SK-N-SH treated with all-trans-retinoic acid at 6 μM for 48 hours (cell line): ENCODE data around the gene HOXC9.

Experiments used
- ATAC-seq: fragments of 200-7000 bp; cut with Tn5 transposase; 3 replicates; pipeline ENCODE4 v1.9.1; 2020; ENCODE audit warnings: mild to moderate bottlenecking, moderate library complexity
- ARNTL ChIP-seq: fragments of 450-650 bp; formaldehyde crosslinking; IDR thresholded peaks from 2 replicates; pipeline ENCODE4 v1.5.0; 2020; ENCODE audit warnings: low read depth, mild to moderate bottlenecking, moderate library complexity, borderline replicate concordance
- BACH2 ChIP-seq: fragments of 250-450 bp; sonication (Bioruptor Pico); IDR thresholded peaks from 2 replicates; pipeline ENCODE4 v1.9.0; 2021; ENCODE audit warnings: mild to moderate bottlenecking, borderline replicate concordance
- CSDC2 ChIP-seq: fragments of 250-450 bp; sonication (Bioruptor Pico); IDR thresholded peaks from 2 replicates; pipeline ENCODE4 v1.5.0; 2020; ENCODE audit warnings: mild to moderate bottlenecking, moderate library complexity
- CSRNP3 ChIP-seq: fragments of 250-450 bp; sonication (Bioruptor Pico); IDR thresholded peaks from 2 replicates; pipeline ENCODE4 v1.5.1; 2021; ENCODE audit warnings: mild to moderate bottlenecking, moderate library complexity
- ESRRG ChIP-seq: fragments of 250-450 bp; sonication (Bioruptor Pico); IDR thresholded peaks from 2 replicates; pipeline ENCODE4 v1.6.1; 2021; ENCODE audit warnings: mild to moderate bottlenecking
- GLIS3 ChIP-seq: fragments of 250-450 bp; sonication (Bioruptor Pico); IDR thresholded peaks from 2 replicates; pipeline ENCODE4 v1.5.0; 2020; ENCODE audit warnings: mild to moderate bottlenecking, moderate library complexity
- PATZ1 ChIP-seq: fragments of 250-450 bp; sonication (Bioruptor Pico); IDR thresholded peaks from 2 replicates; pipeline ENCODE4 v1.8.0; 2020; ENCODE audit warnings: mild to moderate bottlenecking, moderate library complexity, borderline replicate concordance
- PPARA ChIP-seq: fragments of 250-450 bp; sonication (Bioruptor Pico); IDR thresholded peaks from 2 replicates; pipeline ENCODE4 v1.5.0; 2020; ENCODE audit warnings: mild to moderate bottlenecking, borderline replicate concordance
- RARB ChIP-seq: fragments of 250-450 bp; sonication (Bioruptor Pico); IDR thresholded peaks from 2 replicates; pipeline ENCODE4 v1.8.0; 2021; ENCODE audit warnings: mild to moderate bottlenecking, moderate library complexity
- SNAI2 ChIP-seq: fragments of 250-450 bp; sonication (Bioruptor Pico); IDR thresholded peaks from 2 replicates; pipeline ENCODE4 v1.5.0; 2020; ENCODE audit warnings: mild to moderate bottlenecking, moderate library complexity
- TCF4 ChIP-seq: fragments of 250-450 bp; sonication (Bioruptor Pico); IDR thresholded peaks from 2 replicates; pipeline ENCODE4 v1.8.0; 2021; ENCODE audit warnings: mild to moderate bottlenecking, moderate library complexity, borderline replicate concordance
- TOX ChIP-seq: fragments of 250-450 bp; sonication (Bioruptor Pico); IDR thresholded peaks from 2 replicates; pipeline ENCODE4 v1.8.0; 2021; ENCODE audit warnings: mild to moderate bottlenecking, moderate library complexity, borderline replicate concordance
- TSHZ2 ChIP-seq: fragments of 250-450 bp; sonication (Bioruptor Pico); IDR thresholded peaks from 2 replicates; pipeline ENCODE4 v1.5.0; 2020; ENCODE audit warnings: mild to moderate bottlenecking, moderate library complexity
- ZC3H10 ChIP-seq: fragments of 250-450 bp; sonication (Bioruptor Pico); IDR thresholded peaks from 2 replicates; pipeline ENCODE4 v1.5.1; 2021; ENCODE audit warnings: mild to moderate bottlenecking, moderate library complexity
- ZFP3 ChIP-seq: fragments of 250-450 bp; sonication (Bioruptor Pico); IDR thresholded peaks from 2 replicates; pipeline ENCODE4 v1.5.0; 2020; ENCODE audit warnings: mild to moderate bottlenecking, moderate library complexity
- ZFP30 ChIP-seq: fragments of 450-650 bp; formaldehyde crosslinking; IDR thresholded peaks from 2 replicates; pipeline ENCODE4 v1.5.0; 2022; ENCODE audit warnings: mild to moderate bottlenecking, moderate library complexity
- ZNF565 ChIP-seq: fragments of 450-650 bp; formaldehyde crosslinking; conservative IDR thresholded peaks from 2 replicates; pipeline ENCODE4 v1.5.0; 2020; ENCODE audit warnings: low read depth, mild to moderate bottlenecking, moderate library complexity
- ZNF70 ChIP-seq: fragments of 450-650 bp; formaldehyde crosslinking; IDR thresholded peaks from 2 replicates; pipeline ENCODE4 v1.5.0; 2020; ENCODE audit warnings: mild to moderate bottlenecking, moderate library complexity
- ZNF8 ChIP-seq: fragments of 450-650 bp; formaldehyde crosslinking; IDR thresholded peaks from 2 replicates; pipeline ENCODE4 v1.5.0; 2020; ENCODE audit warnings: mild to moderate bottlenecking, moderate library complexity

Gene HOXC9

GRCh38 chr12:53956251-53956887 lies 43.6 kb upstream of the HOXC9 start:
- peak; percentile 26; the same call in 2 of the 3 replicates for ATAC-seq
- TF ChIP-seq ZFP3 (CRISPR knock-in tag) (no peak), BACH2 (CRISPR knock-in tag) (no peak)
- TF ChIP-seq, all 23 proteins: peak for 0

- ATAC-seq = no peak; the same call in 2 of the 3 replicates
- TF ChIP-seq ZNF70 (no peak), ZNF565 (CRISPR knock-in tag) (no peak), SNAI2 (CRISPR knock-in tag) (no peak), CSRNP3 (CRISPR knock-in tag) (no peak), TSHZ2 (CRISPR knock-in tag) (no peak), ARNTL (CRISPR knock-in tag) (no peak), ZFP3 (CRISPR knock-in tag) (no peak), RARB (no peak), PATZ1 (CRISPR knock-in tag) (no peak), TCF4 (CRISPR knock-in tag) (no peak), TOX (no peak), CSDC2 (no peak), PPARA (CRISPR knock-in tag) (no peak), ZNF8 (CRISPR knock-in tag) (no peak), GLIS3 (CRISPR knock-in tag) (no peak)
Observed at GRCh38 chr12:53956914-53957536, 42.9 kb upstream of the HOXC9 start.

- TF ChIP-seq PPARA (CRISPR knock-in tag) (no peak), TSHZ2 (CRISPR knock-in tag) (no peak)
- ATAC-seq = no peak
Observed at GRCh38 chr12:53958128-53958527, 41.8 kb upstream of the HOXC9 start.

GRCh38 chr12:53959314-53959713 lies 40.6 kb upstream of the HOXC9 start:
- ATAC-seq = no peak
- TF ChIP-seq RARB (no peak), ZNF70 (no peak), ESRRG (CRISPR knock-in tag) (no peak), ZNF565 (CRISPR knock-in tag) (no peak), ZC3H10 (CRISPR knock-in tag) (no peak), TSHZ2 (CRISPR knock-in tag) (no peak), ZFP30 (CRISPR knock-in tag) (no peak), TOX (no peak), PPARA (CRISPR knock-in tag) (no peak), TCF4 (CRISPR knock-in tag) (no peak), CSDC2 (no peak), SNAI2 (CRISPR knock-in tag) (no peak), PATZ1 (CRISPR knock-in tag) (no peak)
